Muscle of leg (tissue), 11 donors: ENCODE measurements around the gene PTPN6. TPM values are rescaled to one million over a fixed set of nuclear protein-coding genes. Genes with fewer than 3 reads are reported as not detected.

Experiments used
- DNase-seq: peaks from one replicate; pipeline ENCODE4 v3.0.0; 2013
- H3K27ac ChIP-seq: one replicate; pipeline ENCODE4 v1.5.1; 2013; ENCODE audit warnings: mild to moderate bottlenecking, low read length, control low read depth
- H3K27me3 ChIP-seq: one replicate; pipeline ENCODE4 v1.6.1; 2013; ENCODE audit warnings: low read length; ENCODE audit not compliant: control insufficient read depth, insufficient read depth
- H3K36me3 ChIP-seq: one replicate; pipeline ENCODE4 v1.6.1; 2013; ENCODE audit warnings: low read length; ENCODE audit not compliant: control insufficient read depth, insufficient read depth
- H3K4me1 ChIP-seq: one replicate; pipeline ENCODE4 v1.6.1; 2013; ENCODE audit warnings: low read length; ENCODE audit not compliant: control insufficient read depth, insufficient read depth
- H3K4me3 ChIP-seq: one replicate; pipeline ENCODE4 v1.5.1; 2013; ENCODE audit warnings: low read length, control low read depth
- H3K9me3 ChIP-seq: replicated peaks from 2 replicates; pipeline ENCODE4 v1.6.1; 2013; ENCODE audit warnings: low read depth, low read length; ENCODE audit not compliant: control insufficient read depth
- WGBS: methylation state at CpG from one replicate; pipeline ENCODE4 v1.1.5; 2013; ENCODE audit warnings: missing lambda C conversion rate; ENCODE audit not compliant: insufficient coverage; 5-methylcytosine and 5-hydroxymethylcytosine counted together
- polyA plus RNA-seq, 8 donors: library from polyadenylated mRNA; unstranded; fragments of 120-200 nt; gene quantifications; one replicate each; pipeline versions ENCODE4 v1.2.1 to v1.2.3, GENCODE V29; 2013; ENCODE audit warnings: inconsistent platforms in 1 of 8, low replicate concordance in 1 of 8; ENCODE audit not compliant: insufficient read length in 8 of 8, insufficient read depth in 1 of 8
- total RNA-seq: library from RNA; stranded (reverse); fragments of 120-200 nt; gene quantifications from one replicate; pipeline ENCODE4 v1.2.4, GENCODE V29; 2013

Gene PTPN6
- total and polyA plus RNA-seq, 9 donors = 4.0 to 8.1 (median 5.8) TPM

DNA sequence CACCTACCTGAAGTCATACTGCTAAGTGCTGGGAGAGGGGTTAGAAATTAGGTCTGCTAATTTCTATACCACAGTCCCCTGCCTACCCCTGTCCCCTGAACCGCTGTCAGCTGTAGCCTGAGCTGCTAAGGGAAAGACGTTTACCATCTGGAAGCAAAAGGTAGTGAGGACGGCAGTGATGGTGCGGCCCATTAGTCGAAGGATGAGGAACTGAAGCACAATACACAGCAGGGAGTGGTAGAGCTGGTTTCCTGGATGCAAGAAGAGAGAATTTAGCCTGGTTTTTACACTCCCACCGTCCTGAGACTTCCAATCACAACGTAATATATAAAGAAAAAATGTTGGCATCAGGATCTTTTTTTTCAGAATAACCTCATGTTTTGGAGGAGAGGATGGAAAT is 31.4 kb downstream of the PTPN6 start:
- Histone ChIP-seq H3K4me1 (no peaks in the 10 kb centered on the region), H3K9me3 (no peaks in the 10 kb centered on the region), H3K27me3 (no peaks in the 10 kb centered on the region), H3K4me3 (no peak overlapping the region), H3K36me3 (peaks cover 57% of the 10 kb centered on the region), H3K27ac (no peak overlapping the region)
- 83% methylated on average over 2 of the region's 7 CpGs for WGBS
- no peak for DNase-seq

DNA sequence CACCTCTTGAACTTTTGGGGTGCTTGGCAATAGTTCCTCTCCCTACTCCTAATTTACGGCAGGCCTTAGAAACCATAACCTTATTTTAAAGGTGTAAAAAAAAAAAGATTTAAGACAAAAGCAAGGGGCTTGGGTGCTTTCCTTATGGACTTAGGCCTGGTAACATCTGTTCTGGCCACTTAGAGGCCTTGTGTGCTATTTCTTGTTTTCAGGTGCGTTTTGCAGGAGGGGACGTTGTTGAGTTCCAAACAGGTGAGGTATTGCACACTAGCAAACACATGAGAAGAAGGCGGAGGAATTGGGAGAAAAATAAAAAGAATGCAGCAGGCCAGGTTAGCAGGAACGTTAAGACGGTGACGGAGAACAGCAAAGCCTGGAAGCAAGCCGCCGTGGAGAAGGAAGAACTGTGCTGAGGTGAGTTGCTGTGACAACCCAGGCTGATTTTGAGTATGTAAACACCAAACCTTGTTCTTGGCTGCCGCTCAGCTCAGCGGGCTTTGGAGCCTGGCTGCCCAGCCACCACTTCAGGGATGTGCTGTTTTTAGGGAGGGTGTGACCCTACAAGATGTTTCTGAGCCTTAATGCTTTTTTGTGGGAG is 36.9 kb downstream of the PTPN6 start:
- no peak overlapping the region for H3K27ac ChIP-seq

DNA sequence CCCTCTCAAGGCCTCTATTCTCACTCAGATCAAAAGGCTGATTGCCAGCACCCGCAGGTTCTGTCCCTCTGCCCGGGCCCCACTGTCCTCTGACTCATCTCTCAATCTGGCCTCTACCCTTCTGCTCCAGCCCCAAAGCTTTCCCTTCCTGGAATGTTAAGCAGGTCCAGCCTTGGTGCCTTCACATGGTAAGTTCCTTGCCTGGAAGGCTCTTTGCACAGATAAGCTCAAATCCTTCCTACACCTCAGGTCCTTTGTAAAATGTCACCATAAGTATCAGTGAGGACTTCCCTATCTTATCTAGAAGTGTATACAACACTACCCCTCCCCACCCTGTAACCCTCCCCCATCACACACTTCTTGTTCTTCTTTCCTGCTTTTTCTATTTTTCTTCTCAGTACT is 44.9 kb downstream of the PTPN6 start:
- DNase-seq = no peak
- H3K4me1 ChIP-seq = no peaks in the 10 kb centered on the region
- no peak overlapping the region for H3K4me3 ChIP-seq
- no peak overlapping the region for H3K27ac ChIP-seq
- no peaks in the 10 kb centered on the region for H3K9me3 ChIP-seq
- H3K27me3 ChIP-seq = no peaks in the 10 kb centered on the region
- 81% methylated on average over 2 of the region's 2 CpGs for WGBS
- peaks cover 33% of the 10 kb centered on the region for H3K36me3 ChIP-seq

More for the DNA sequence above, 36.9 kb downstream of the PTPN6 start:
- H3K4me3 ChIP-seq = no peak overlapping the region
- 87% methylated on average over 9 of the region's 11 CpGs for WGBS
- no peak for DNase-seq
- no peaks in the 10 kb centered on the region for H3K27me3 ChIP-seq
- H3K36me3 ChIP-seq = peaks cover 29% of the 10 kb centered on the region
- no peaks in the 10 kb centered on the region for H3K9me3 ChIP-seq
- H3K4me1 ChIP-seq = no peaks in the 10 kb centered on the region

DNA sequence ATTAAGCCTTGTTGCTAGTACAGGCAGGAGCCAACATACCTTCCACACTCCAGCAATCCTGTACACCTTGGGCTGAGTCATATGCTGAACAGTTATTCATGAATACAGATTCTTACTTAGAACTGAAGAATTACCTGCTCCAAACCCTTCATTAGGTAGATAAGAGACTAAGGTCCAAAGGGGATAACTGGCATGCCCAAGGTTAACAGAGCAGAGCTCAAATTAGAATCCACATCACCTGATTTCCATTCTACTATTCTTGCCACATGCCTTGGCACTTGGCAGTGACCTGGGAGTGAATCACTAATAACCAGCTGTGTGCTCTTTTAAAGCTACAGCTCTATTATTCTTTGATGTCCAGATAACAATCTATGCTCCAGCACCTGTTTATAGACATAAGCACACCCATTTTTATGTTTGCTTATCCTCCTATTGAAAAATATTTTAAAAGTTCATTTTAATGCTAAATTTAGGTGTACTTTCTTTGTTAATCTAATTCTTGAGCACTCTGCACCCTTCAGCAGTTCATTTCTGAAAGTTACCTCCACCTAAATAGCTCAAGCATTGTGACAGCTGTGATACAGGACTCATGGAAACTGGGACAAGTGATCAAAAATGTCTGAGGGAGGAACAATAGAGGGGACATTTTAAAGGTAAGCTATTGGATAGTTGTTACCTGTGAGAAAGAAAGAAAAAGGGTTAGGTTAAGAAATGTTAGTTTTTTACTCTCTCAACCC is 47.7 kb downstream of the PTPN6 start:
- Histone ChIP-seq H3K9me3 (no peaks in the 10 kb centered on the region), H3K36me3 (peaks cover 35% of the 10 kb centered on the region), H3K27me3 (no peaks in the 10 kb centered on the region), H3K4me1 (no peaks in the 10 kb centered on the region), H3K27ac (no peak overlapping the region), H3K4me3 (no peak overlapping the region)
- no peak for DNase-seq

DNA sequence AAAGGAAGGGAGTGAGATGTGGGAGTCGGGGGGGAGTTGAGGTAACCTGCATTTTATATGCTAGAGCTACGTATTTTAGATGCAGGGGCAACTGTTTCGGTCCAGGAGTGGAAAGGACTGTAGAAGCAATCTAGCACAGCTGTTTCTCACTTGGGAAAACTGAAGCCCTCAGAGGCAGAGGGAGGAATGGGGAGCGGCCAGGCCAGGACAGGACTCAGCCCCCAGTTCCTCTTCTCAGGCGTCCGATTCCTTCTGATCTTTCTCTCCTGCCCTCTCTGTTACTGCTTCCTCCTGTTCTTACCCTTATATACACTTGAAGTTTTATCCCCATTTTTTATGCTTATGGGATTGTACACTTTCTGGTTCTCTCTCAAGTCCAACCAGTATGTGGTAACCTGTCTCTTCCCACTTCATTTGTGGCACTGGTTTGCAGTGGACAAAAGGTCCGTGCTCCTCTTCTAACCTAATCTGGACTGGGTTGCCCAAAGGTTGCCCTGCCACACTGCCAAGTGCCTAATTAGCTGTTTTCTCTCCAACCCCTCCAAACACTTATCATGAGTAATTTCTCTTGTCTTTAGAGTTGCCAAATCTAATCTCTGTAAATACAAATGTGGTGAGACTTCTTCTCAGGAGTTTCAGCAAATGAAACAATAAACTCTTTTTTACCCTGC is 50.9 kb downstream of the PTPN6 start:
- no peaks in the 10 kb centered on the region for H3K9me3 ChIP-seq
- no peaks in the 10 kb centered on the region for H3K27me3 ChIP-seq
- WGBS = 88% methylated on average over 5 of the region's 7 CpGs
- DNase-seq = no peak
- H3K4me3 ChIP-seq = no peak overlapping the region
- H3K4me1 ChIP-seq = no peaks in the 10 kb centered on the region
- H3K27ac ChIP-seq = no peak overlapping the region
- H3K36me3 ChIP-seq = peaks cover 29% of the 10 kb centered on the region

DNA sequence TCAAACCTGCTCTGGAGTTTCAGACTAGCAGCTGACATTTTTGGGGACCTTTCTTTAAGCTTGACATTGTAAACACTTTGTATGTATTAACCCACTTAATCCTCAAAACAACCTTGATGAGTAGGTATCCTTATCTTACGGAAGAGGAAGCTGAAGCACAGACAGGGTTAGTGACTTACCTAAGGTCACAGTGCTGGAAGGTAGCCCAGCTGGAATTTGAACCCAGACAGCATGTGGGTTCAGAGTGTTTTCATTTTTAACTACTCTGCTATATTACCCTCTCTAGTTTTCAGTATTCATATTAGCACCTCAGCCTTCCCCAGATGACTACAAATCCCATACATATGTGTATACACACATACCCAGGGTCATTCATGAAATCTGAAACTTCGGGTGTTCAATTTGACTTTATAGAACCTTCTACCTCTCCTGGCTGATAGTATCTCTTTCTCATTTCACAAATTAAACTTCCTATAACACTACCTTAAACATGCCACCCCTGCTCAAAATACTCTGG is 53.2 kb downstream of the PTPN6 start:
- no peaks in the 10 kb centered on the region for H3K27me3 ChIP-seq
- no peak overlapping the region for H3K27ac ChIP-seq
- H3K4me3 ChIP-seq = no peak overlapping the region
- H3K9me3 ChIP-seq = no peaks in the 10 kb centered on the region
- no peak for DNase-seq
- H3K4me1 ChIP-seq = no peaks in the 10 kb centered on the region
- WGBS = 100% methylated on average over 1 of the region's 2 CpGs
- peaks cover 18% of the 10 kb centered on the region for H3K36me3 ChIP-seq

DNA sequence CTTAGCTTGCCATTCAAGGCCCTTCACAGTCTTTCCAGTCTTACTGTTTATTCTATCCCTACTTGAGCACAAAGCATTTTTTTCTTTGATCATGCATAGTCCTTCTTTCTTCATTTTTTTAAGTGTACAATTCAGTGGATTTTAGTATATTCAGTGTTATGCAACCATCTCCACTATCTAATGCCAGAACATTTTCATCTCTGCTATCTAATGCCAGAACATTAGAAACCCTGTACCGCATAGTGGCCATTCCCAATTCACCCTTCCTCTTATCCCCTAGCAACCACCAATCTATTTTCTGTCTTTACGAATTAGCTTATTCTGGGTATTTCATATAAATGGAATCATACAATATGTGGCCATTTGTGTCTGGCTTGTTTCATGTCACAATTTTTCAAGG is 53.7 kb downstream of the PTPN6 start:
- Histone ChIP-seq H3K36me3 (peaks cover 17% of the 10 kb centered on the region), H3K27me3 (no peaks in the 10 kb centered on the region), H3K27ac (no peak overlapping the region), H3K4me1 (no peaks in the 10 kb centered on the region), H3K4me3 (no peak overlapping the region), H3K9me3 (no peaks in the 10 kb centered on the region)
- DNase-seq = no peak
- WGBS = no CpG with 5 or more reads among the region's 2 CpGs

DNA sequence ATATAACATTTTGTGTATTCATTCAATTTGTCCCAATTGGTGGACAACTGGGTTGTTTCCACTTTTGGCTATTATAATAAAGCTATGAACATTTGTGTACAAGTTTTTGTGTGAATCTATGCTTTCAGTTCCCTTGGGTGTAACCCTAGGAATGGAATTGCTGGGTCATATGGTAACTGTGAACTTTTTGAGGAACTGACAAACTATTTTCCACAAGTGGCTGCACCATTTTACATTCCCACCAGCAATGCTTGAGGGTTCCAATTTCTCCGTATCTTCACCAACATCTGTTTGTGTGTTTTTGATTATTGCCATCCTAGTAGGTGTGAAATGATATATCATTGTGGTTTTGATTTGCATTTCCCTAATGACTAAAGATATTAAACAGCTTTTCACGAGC is 54.2 kb downstream of the PTPN6 start:
- H3K27me3 ChIP-seq = no peaks in the 10 kb centered on the region
- H3K9me3 ChIP-seq = no peaks in the 10 kb centered on the region
- peaks cover 17% of the 10 kb centered on the region for H3K36me3 ChIP-seq
- H3K4me3 ChIP-seq = no peak overlapping the region
- no peaks in the 10 kb centered on the region for H3K4me1 ChIP-seq
- DNase-seq = peak; percentile 65
- WGBS = no CpG with 5 or more reads among the region's 2 CpGs
- no peak overlapping the region for H3K27ac ChIP-seq

DNA sequence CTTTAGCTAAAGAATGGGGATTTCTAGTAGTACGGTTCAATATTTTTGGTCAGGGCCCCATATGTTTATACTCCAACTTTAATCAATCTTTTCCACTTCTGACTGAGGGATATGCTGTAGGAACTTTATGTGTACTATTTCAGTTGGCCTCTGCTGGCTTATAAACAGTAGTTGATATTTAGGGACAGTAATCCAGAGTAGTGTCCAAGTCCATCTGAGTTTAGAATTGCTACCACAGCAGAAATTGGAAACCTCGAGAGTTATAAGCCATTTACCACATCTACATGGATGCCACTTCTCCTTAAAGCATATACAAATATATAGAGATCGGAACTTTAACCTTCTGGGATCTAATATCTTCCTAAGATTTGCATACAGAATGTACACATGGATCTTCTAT is 55.5 kb downstream of the PTPN6 start:
- Histone ChIP-seq H3K4me3 (no peak overlapping the region), H3K36me3 (peaks cover 14% of the 10 kb centered on the region), H3K4me1 (no peaks in the 10 kb centered on the region), H3K9me3 (no peaks in the 10 kb centered on the region), H3K27me3 (no peaks in the 10 kb centered on the region), H3K27ac (no peak overlapping the region)
- WGBS = no CpG with 5 or more reads among the region's 3 CpGs
- DNase-seq = no peak

DNA sequence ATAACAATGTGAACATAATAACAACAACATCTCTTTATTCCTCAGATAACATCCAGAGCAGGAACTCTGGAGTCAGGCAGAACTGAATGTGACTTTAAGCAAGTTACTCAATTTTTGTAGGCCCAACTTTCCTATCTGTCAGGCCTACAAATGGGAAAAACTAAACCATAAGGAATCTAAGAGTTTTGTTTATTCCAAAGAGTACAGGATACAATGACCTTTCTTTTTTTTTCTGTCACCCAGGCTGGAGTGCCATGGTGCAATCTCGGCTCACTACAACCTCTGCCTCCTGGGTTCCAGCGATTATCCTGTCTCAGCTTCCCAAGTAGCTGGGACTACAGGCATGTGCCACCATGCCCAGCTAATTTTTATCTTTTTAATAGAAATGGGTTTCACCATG is 57.7 kb downstream of the PTPN6 start:
- H3K4me3 ChIP-seq = no peak overlapping the region
- no peaks in the 10 kb centered on the region for H3K4me1 ChIP-seq
- 94% methylated on average over 2 of the region's 2 CpGs for WGBS
- no peaks in the 10 kb centered on the region for H3K27me3 ChIP-seq
- peaks cover 27% of the 10 kb centered on the region for H3K36me3 ChIP-seq
- DNase-seq = no peak
- no peak overlapping the region for H3K27ac ChIP-seq
- no peaks in the 10 kb centered on the region for H3K9me3 ChIP-seq
